PC-9 (cell line): ENCODE measurements around the gene AGAP1. TPM values are rescaled to one million over a fixed set of nuclear protein-coding genes. Genes with fewer than 3 reads are reported as not detected.

ENCODE experiments used
- BruUV-seq: library from RNA; stranded (reverse); fragments of 400-500 nt; replicated peaks from 2 replicates; lab custom pipeline; 2021; lab: Mats Ljungman, UMichigan
- CTCF ChIA-PET: fragments of 300-600 bp; sonication (Branson Sonifier 250); formaldehyde crosslinking; loops from one replicate; lab custom pipeline; 2022; ENCODE audit warnings: antibody characterized with exemption; lab: Charles Lee
- POLR2A ChIA-PET: fragments of 300-600 bp; sonication (Branson Sonifier 250); formaldehyde crosslinking; loops from one replicate; lab custom pipeline; 2022; ENCODE audit warnings: antibody characterized with exemption; ENCODE audit not compliant: unreplicated experiment; lab: Charles Lee
- DNase-seq, 2 experiments: peaks; one replicate each; pipeline versions ENCODE4 v3.0.0 to v3.0.0-alpha.2; 2015 to 2022; ENCODE audit warnings: mixed read lengths in 1 of 2
- H2AFZ ChIP-seq: fragments of 200-600 bp; sonication (generic); 2 replicates; pipeline ENCODE4 v1.8.1; 2017; ENCODE audit warnings: antibody characterized with exemption
- H3F3A ChIP-seq: fragments of 200-600 bp; sonication (generic); 2 replicates; pipeline ENCODE4 v1.8.1; 2017; ENCODE audit warnings: antibody characterized with exemption, mild to moderate bottlenecking, low read depth; ENCODE audit not compliant: insufficient read depth
- H3K27ac ChIP-seq: fragments of 200-600 bp; sonication (generic); 2 replicates; pipeline ENCODE4 v1.6.1; 2016; ENCODE audit warnings: mixed run types
- H3K27me3 ChIP-seq: fragments of 200-600 bp; sonication (generic); 2 replicates; pipeline ENCODE4 v1.6.1; 2016; ENCODE audit warnings: low read depth, mixed run types; ENCODE audit not compliant: insufficient read depth
- H3K36me3 ChIP-seq: fragments of 200-600 bp; sonication (generic); 2 replicates; pipeline ENCODE4 v1.6.1; 2016; ENCODE audit warnings: low read depth, mixed run types
- H3K4me1 ChIP-seq: fragments of 200-600 bp; sonication (generic); replicated peaks from 2 replicates; pipeline ENCODE4 v1.6.1; 2016; ENCODE audit warnings: mixed run types; ENCODE audit not compliant: insufficient read depth
- H3K4me2 ChIP-seq: fragments of 200-600 bp; sonication (generic); 2 replicates; pipeline ENCODE4 v1.6.1; 2017; ENCODE audit warnings: mixed run types
- H3K4me3 ChIP-seq: fragments of 200-600 bp; sonication (generic); 2 replicates; pipeline ENCODE4 v1.6.1; 2016; ENCODE audit warnings: mixed run types
- H3K79me2 ChIP-seq: fragments of 200-600 bp; sonication (generic); 2 replicates; pipeline ENCODE4 v1.6.1; 2017; ENCODE audit warnings: low read depth, mixed run types
- H3K9me2 ChIP-seq: fragments of 200-600 bp; sonication (generic); 2 replicates; pipeline ENCODE4 v1.8.1; 2017; ENCODE audit warnings: mild to moderate bottlenecking; ENCODE audit not compliant: insufficient read depth
- H3K9me3 ChIP-seq: fragments of 200-600 bp; sonication (generic); 2 replicates; pipeline ENCODE4 v1.8.1; 2016; ENCODE audit warnings: low read depth; ENCODE audit not compliant: insufficient read depth
- H4K20me1 ChIP-seq: fragments of 200-600 bp; sonication (generic); 2 replicates; pipeline ENCODE4 v1.8.1; 2017; ENCODE audit not compliant: insufficient read depth
- CTCF ChIP-seq: fragments of 200-600 bp; sonication (generic); conservative IDR thresholded peaks from 2 replicates; pipeline ENCODE4 v1.6.1; 2017; ENCODE audit warnings: mixed run types, antibody characterized with exemption, mild to moderate bottlenecking, moderate library complexity
- EZH2 ChIP-seq: fragments of 200-600 bp; sonication (generic); IDR thresholded peaks from 2 replicates; pipeline ENCODE4 v1.8.0; 2017; ENCODE audit warnings: antibody characterized with exemption, low read depth
- intact Hi-C: fragments of 100-400 bp; cut with micrococcal nuclease; formaldehyde crosslinking; loops from one replicate; pipeline ENCODE4 v1.10.0; 2022; ENCODE audit not compliant: unreplicated experiment
- total RNA-seq: library from RNA; stranded (reverse); gene quantifications from 2 replicates; pipeline ENCODE4 v1.2.3, GENCODE V29; 2021

The AGAP1 gene
- total RNA-seq, 1 experiment from 2014 or later, result 91.4 TPM

DNA sequence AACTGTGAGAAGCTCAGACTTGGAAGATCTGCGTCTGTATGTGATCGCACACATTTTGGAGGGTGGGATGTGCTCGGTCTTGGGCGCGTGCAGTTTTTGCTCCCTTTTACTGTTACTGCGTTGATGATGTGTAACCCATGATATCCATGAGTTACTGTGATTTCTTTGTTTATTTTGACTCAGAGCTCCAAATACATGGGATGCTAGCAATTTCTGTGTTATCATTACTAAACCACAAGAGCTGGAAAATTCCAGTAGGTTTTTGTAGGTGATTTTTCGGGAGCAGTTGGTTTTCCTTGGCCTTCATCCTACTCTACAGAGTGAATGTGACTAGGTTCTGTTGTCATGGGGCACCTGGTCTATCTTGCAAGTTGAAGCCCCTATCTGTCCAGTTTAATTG lies 124.2 kb downstream of the AGAP1 start:
- Histone ChIP-seq H3K36me3 (no peaks in the 10 kb centered on the region), H3K9me3 (no peaks in the 10 kb centered on the region), H3K79me2 (peaks cover 95% of the 10 kb centered on the region), H3K27me3 (no peaks in the 10 kb centered on the region), H3K27ac (no peak overlapping the region), H3K4me1 (peaks cover 14% of the 10 kb centered on the region), H3K4me3 (no peak overlapping the region), H2AFZ (no peak overlapping the region), H3K9me2 (no peaks in the 10 kb centered on the region), H3F3A (no peaks in the 10 kb centered on the region), H3K4me2 (no peak overlapping the region), H4K20me1 (peaks cover 75% of the 10 kb centered on the region)
- CTCF ChIA-PET, result no interaction called here
- intact Hi-C loops, result no loop called here
- no peak for TF ChIP-seq CTCF
- TF ChIP-seq EZH2, result no peak
- POLR2A ChIA-PET, result interaction anchor here (0.6 kb wide), 1 partner anchor 23 kb away, joined by 3 read pairs; no protein-coding TSS in a partner anchor
- DNase-seq, result no peak
- BruUV-seq, result no TSS peak

GRCh38 chr2:235619544-235619943 lies 125.7 kb downstream of the AGAP1 start:
- peaks cover 12% of the 10 kb centered on the region for H3K4me1 ChIP-seq
- H3K4me2 ChIP-seq, result no peak overlapping the region
- H2AFZ ChIP-seq, result no peak overlapping the region
- H3K79me2 ChIP-seq, result peaks cover 95% of the 10 kb centered on the region
- no peak for DNase-seq
- H3K9me2 ChIP-seq, result no peaks in the 10 kb centered on the region
- H3K4me3 ChIP-seq, result no peak overlapping the region
- H3K27me3 ChIP-seq, result no peaks in the 10 kb centered on the region
- no peak overlapping the region for H3K27ac ChIP-seq
- no peaks in the 10 kb centered on the region for H3F3A ChIP-seq
- H4K20me1 ChIP-seq, result peaks cover 75% of the 10 kb centered on the region
- CTCF ChIA-PET, result no interaction called here
- no peaks in the 10 kb centered on the region for H3K36me3 ChIP-seq
- TF ChIP-seq CTCF (no peak), EZH2 (no peak)
- H3K9me3 ChIP-seq, result no peaks in the 10 kb centered on the region
- POLR2A ChIA-PET, result no interaction called here
- intact Hi-C loops, result no loop called here
- no TSS peak for BruUV-seq

GRCh38 chr2:235621736-235622135 lies 127.9 kb downstream of the AGAP1 start:
- no TSS peak for BruUV-seq
- no peaks in the 10 kb centered on the region for H3K9me2 ChIP-seq
- no peak overlapping the region for H2AFZ ChIP-seq
- H4K20me1 ChIP-seq, result peaks cover 80% of the 10 kb centered on the region
- H3K27me3 ChIP-seq, result no peaks in the 10 kb centered on the region
- TF ChIP-seq CTCF, result no peak
- TF ChIP-seq EZH2, result no peak
- ChIA-PET CTCF (interaction anchor here (0.6 to 0.7 kb wide), 2 partner anchors 34 to 279 kb away, joined by 4 to 5 read pairs; no protein-coding TSS in a partner anchor), POLR2A (no interaction called here)
- H3K4me2 ChIP-seq, result no peak overlapping the region
- DNase-seq, result no peak
- H3K9me3 ChIP-seq, result no peaks in the 10 kb centered on the region
- H3F3A ChIP-seq, result no peaks in the 10 kb centered on the region
- H3K27ac ChIP-seq, result no peak overlapping the region
- H3K4me3 ChIP-seq, result no peak overlapping the region
- H3K79me2 ChIP-seq, result peaks cover 95% of the 10 kb centered on the region
- H3K4me1 ChIP-seq, result no peaks in the 10 kb centered on the region
- intact Hi-C loops, result no loop called here
- H3K36me3 ChIP-seq, result no peaks in the 10 kb centered on the region
